H1 (cell line): Measurements from ENCODE around the gene ATP5F1E. TPM values are rescaled to one million over a fixed set of nuclear protein-coding genes. Genes with fewer than 3 reads are reported as not detected.
A peak's percentile ranks its signal among the peaks of the same experiment; 100 is the strongest.

ENCODE experiments used
- CTCF ChIA-PET: fragments of 300-600 bp; sonication (Branson Sonifier 250); formaldehyde crosslinking; loops from one replicate; lab custom pipeline; 2021; ENCODE audit not compliant: partially characterized antibody; lab: Charles Lee
- POLR2A ChIA-PET: fragments of 300-600 bp; sonication (Branson Sonifier 250); formaldehyde crosslinking; loops from one replicate; lab custom pipeline; 2021; ENCODE audit warnings: inconsistent platforms; ENCODE audit not compliant: partially characterized antibody; lab: Charles Lee
- DNase-seq, 2 experiments: peaks; one replicate each; pipeline versions ENCODE4 v3.0.0 to v3.0.0-alpha.2; 2010 to 2022; ENCODE audit warnings: low spot score in 2 of 2, low read depth in 1 of 2, mixed read lengths in 1 of 2
- FAIRE-seq: peaks from 2 replicates; lab custom pipeline; 2011; peaks lifted over from hg19 to GRCh38; lab: Jason Lieb, UNC
- H2AFZ ChIP-seq: 2 replicates; pipeline ENCODE4 v1.8.1; 2012; ENCODE audit warnings: low read length, inconsistent platforms
- H2AK5ac ChIP-seq: 2 replicates; pipeline ENCODE4 v1.6.1; 2013; ENCODE audit warnings: low read depth, low read length
- H2BK120ac ChIP-seq: replicated peaks from 2 replicates; pipeline ENCODE3; 2013; ENCODE audit warnings: low read depth, low read length, inconsistent platforms
- H2BK12ac ChIP-seq: 2 replicates; pipeline ENCODE4 v1.6.1; 2013; ENCODE audit warnings: low read depth, low read length
- H2BK15ac ChIP-seq: 2 replicates; pipeline ENCODE4 v1.6.1; 2013; ENCODE audit warnings: low read length
- H2BK20ac ChIP-seq: 2 replicates; pipeline ENCODE4 v1.6.1; 2013; ENCODE audit warnings: low read length
- H2BK5ac ChIP-seq: 2 replicates; pipeline ENCODE4 v1.6.1; 2013; ENCODE audit warnings: low read depth, low read length
- H3K14ac ChIP-seq: 2 replicates; pipeline ENCODE4 v1.6.1; 2013; ENCODE audit warnings: inconsistent platforms; ENCODE audit not compliant: insufficient read length
- H3K18ac ChIP-seq: 2 replicates; pipeline ENCODE4 v1.6.1; 2013; ENCODE audit warnings: low read length; ENCODE audit errors: extremely low read depth
- H3K23ac ChIP-seq: 2 replicates; pipeline ENCODE4 v1.6.1; 2013; ENCODE audit warnings: inconsistent platforms; ENCODE audit not compliant: insufficient read length
- H3K23me2 ChIP-seq: 2 replicates; pipeline ENCODE4 v1.6.1; 2013; ENCODE audit warnings: low read depth, low read length
- H3K27ac ChIP-seq: 2 replicates; pipeline ENCODE4 v1.6.1; 2011; ENCODE audit warnings: low read depth, low read length, inconsistent platforms
- H3K27me3 ChIP-seq, 4 experiments: replicated peaks in 1 of 4; 1 replicate in 1 of 4; 2 replicates in 3 of 4; pipeline versions ENCODE4 v1.6.1 to v1.8.1; 2011 to 2013; ENCODE audit warnings: low read length in 3 of 4, mild to moderate bottlenecking in 3 of 4, inconsistent platforms in 2 of 4, mixed read lengths in 2 of 4, moderate library complexity in 1 of 4; ENCODE audit not compliant: control insufficient read depth in 3 of 4, insufficient read depth in 3 of 4; ENCODE audit errors: extremely low read depth in 1 of 4
- H3K36me3 ChIP-seq, 4 experiments: 2 replicates each; pipeline versions ENCODE4 v1.6.1 to v1.8.1; 2011 to 2013; ENCODE audit warnings: mild to moderate bottlenecking in 4 of 4, low read length in 3 of 4, moderate library complexity in 2 of 4, control low read depth in 1 of 4, inconsistent platforms in 1 of 4; ENCODE audit not compliant: insufficient read depth in 4 of 4, control insufficient read depth in 2 of 4
- H3K4ac ChIP-seq: replicated peaks from 2 replicates; pipeline ENCODE3; 2013; ENCODE audit warnings: low read length, low read depth, mixed read lengths, inconsistent platforms; ENCODE audit not compliant: insufficient read length
- H3K4me1 ChIP-seq, 4 experiments: replicated peaks in 1 of 4; 1 replicate in 1 of 4; 2 replicates in 3 of 4; pipeline versions ENCODE4 v1.6.1 to v1.8.1; 2011 to 2013; ENCODE audit warnings: low read length in 3 of 4, inconsistent platforms in 2 of 4, mixed read lengths in 1 of 4; ENCODE audit not compliant: insufficient read depth in 4 of 4, control insufficient read depth in 3 of 4
- H3K4me2 ChIP-seq, 2 experiments: 2 replicates each; pipeline versions ENCODE4 v1.6.1 to v1.8.1; 2011 to 2013; ENCODE audit warnings: low read depth in 2 of 2, low read length in 2 of 2, control low read depth in 1 of 2, inconsistent platforms in 1 of 2, mild to moderate bottlenecking in 1 of 2; ENCODE audit not compliant: insufficient read depth in 1 of 2
- H3K4me3 ChIP-seq, 4 experiments: fragments of 200-600, 300-600 bp in 1 of 4; sonication (generic), shearing (Covaris generic), sonication (Bioruptor Twin) in 1 of 4; 2 replicates each; pipeline versions ENCODE4 v1.5.1 to v1.8.1; 2011 to 2016; ENCODE audit warnings: low read length in 4 of 4, low read depth in 3 of 4, control low read depth in 2 of 4, inconsistent platforms in 2 of 4, mild to moderate bottlenecking in 2 of 4, mixed read lengths in 1 of 4, moderate library complexity in 1 of 4; ENCODE audit not compliant: insufficient read depth in 2 of 4; ENCODE audit errors: extremely low read depth in 1 of 4
- H3K56ac ChIP-seq: replicated peaks from 2 replicates; pipeline ENCODE3; 2013; ENCODE audit warnings: low read depth, mild to moderate bottlenecking, mixed read lengths, low read length, inconsistent platforms; ENCODE audit not compliant: insufficient read length
- H3K79me1 ChIP-seq: 2 replicates; pipeline ENCODE4 v1.6.1; 2013; ENCODE audit warnings: low read depth, low read length, control low read depth
- H3K79me2 ChIP-seq, 2 experiments: 2 replicates each; pipeline versions ENCODE4 v1.6.1 to v1.8.1; 2012 to 2013; ENCODE audit warnings: low read length in 2 of 2, mild to moderate bottlenecking in 2 of 2, inconsistent platforms in 1 of 2; ENCODE audit not compliant: insufficient read depth in 2 of 2, control insufficient read depth in 1 of 2
- H3K9ac ChIP-seq, 4 experiments: replicated peaks in 1 of 4; 1 replicate in 1 of 4; 2 replicates in 3 of 4; pipeline versions ENCODE4 v1.6.1 to v1.8.1; 2011 to 2013; ENCODE audit warnings: low read depth in 3 of 4, low read length in 3 of 4, control low read depth in 2 of 4, mild to moderate bottlenecking in 2 of 4, moderate library complexity in 2 of 4, inconsistent platforms in 1 of 4; ENCODE audit errors: extremely low read depth in 1 of 4
- H3K9me3 ChIP-seq, 2 experiments: 2 replicates each; pipeline versions ENCODE4 v1.6.1 to v1.8.1; 2012 to 2013; ENCODE audit warnings: mild to moderate bottlenecking in 2 of 2, moderate library complexity in 2 of 2, control low read depth in 1 of 2, inconsistent platforms in 1 of 2, low read depth in 1 of 2, low read length in 1 of 2, mixed read lengths in 1 of 2; ENCODE audit not compliant: insufficient read depth in 2 of 2
- H4K20me1 ChIP-seq, 2 experiments: replicated peaks in 1 of 2; 2 replicates each; pipeline versions ENCODE3 to v1.8.1; 2011 to 2013; ENCODE audit warnings: inconsistent platforms in 2 of 2, low read length in 2 of 2, mild to moderate bottlenecking in 1 of 2; ENCODE audit not compliant: insufficient read depth in 2 of 2, control insufficient read depth in 1 of 2
- H4K5ac ChIP-seq: 2 replicates; pipeline ENCODE4 v1.6.1; 2013; ENCODE audit warnings: low read length, low read depth, mixed read lengths, inconsistent platforms; ENCODE audit not compliant: insufficient read length
- H4K8ac ChIP-seq: 2 replicates; pipeline ENCODE4 v1.8.0; 2013; ENCODE audit warnings: mild to moderate bottlenecking, moderate library complexity, low read length, inconsistent platforms; ENCODE audit not compliant: insufficient read depth; ENCODE audit errors: extremely low read depth
- H4K91ac ChIP-seq: replicated peaks from 2 replicates; pipeline ENCODE3; 2013; ENCODE audit warnings: low read length, mixed read lengths, inconsistent platforms; ENCODE audit not compliant: insufficient read length
- TAF1 ChIP-seq: IDR thresholded peaks from 2 replicates; pipeline ENCODE4 v1.6.1; 2011; ENCODE audit warnings: mild to moderate bottlenecking, low read depth, low read length
- WGBS, 2 experiments: shearing (Covaris generic) in 1 of 2; methylation state at CpG; one replicate each; pipeline versions ENCODE4 v1.1.6 to v1.1.7; 2013 to 2015; ENCODE audit warnings: low lambda C conversion rate in 2 of 2, mixed read lengths in 2 of 2, inconsistent platforms in 1 of 2, low coverage in 1 of 2, missing lambda C conversion rate in 1 of 2; ENCODE audit not compliant: insufficient replicate concordance in 2 of 2, insufficient coverage in 1 of 2, insufficient read length in 1 of 2; ENCODE audit errors: extremely low coverage in 1 of 2, missing lambda C conversion rate in 1 of 2; 5-methylcytosine and 5-hydroxymethylcytosine counted together
- polyA plus RNA-seq, 7 experiments: library from polyadenylated mRNA; depleted of rRNA in 3 of 7; stranded (reverse) in 5 of 7; unstranded in 2 of 7; fragments of >200 nt in 5 of 7; fragments of 200-250 nt in 2 of 7; gene quantifications; 1 replicate in 5 of 7; 2 replicates in 1 of 7; 4 replicates in 1 of 7; pipeline versions ENCODE4 v1.2.1 to v1.2.3, GENCODE V29; 2011 to 2013; ENCODE audit warnings: missing spikeins in 2 of 7, mixed read lengths in 2 of 7
- total RNA-seq: library from RNA; stranded (reverse); fragmentation: NEBNext Ultra II Directional; extraction: Animal tissue kit (Norgen Biotek cat#: 25700); gene quantifications from 2 replicates; pipeline ENCODE4 v1.2.1, GENCODE V29; 2021

ATP5F1E gene
- total and polyA plus RNA-seq, 2 of the 8 experiments (the other 6 are each of a cell fraction or from before 2014, with no cell fraction given), result 15.7 to 47.8 TPM

GRCh38 chr20:58976061-58976730 is 55.9 kb downstream of the ATP5F1E start:
- Histone ChIP-seq H2BK15ac (no peak overlapping the region), H3K18ac (no peak overlapping the region), H3K4ac (no peak overlapping the region), H3K23ac (no peak overlapping the region), H3K79me1 (no peaks in the 10 kb centered on the region), H3K9ac (no peak overlapping the region), H3K14ac (no peak overlapping the region), H3K27ac (no peak overlapping the region), H4K20me1 (no peaks in the 10 kb centered on the region), H2AK5ac (no peak overlapping the region; the same call in 1 of the 2 replicates), H2BK20ac (no peak overlapping the region), H3K23me2 (no peaks in the 10 kb centered on the region), H3K27me3 (no peaks in the 10 kb centered on the region), H2BK12ac (no peak overlapping the region), H3K56ac (no peak overlapping the region), H2AFZ (no peak overlapping the region), H3K36me3 (no peaks in the 10 kb centered on the region), H3K79me2 (no peaks in the 10 kb centered on the region), H4K5ac (no peak overlapping the region), H3K4me1 (peaks cover 0 to 3% (median 0%) of the 10 kb centered on the region in 4 experiments; a peak in 2 of 7 replicates), H2BK120ac (no peak overlapping the region), H2BK5ac (no peak overlapping the region), H4K8ac (no peak overlapping the region), H3K9me3 (no peaks in the 10 kb centered on the region), H4K91ac (no peak overlapping the region), H3K4me3 (no peak overlapping the region), H3K4me2 (no peak overlapping the region)
- WGBS, 2 experiments, result 91% methylated on average over 3 of the region's 3 CpGs; no CpG with 5 or more reads in 1 of the 2 experiments
- peak in 1 of 2 experiments; percentile 27 for DNase-seq
- CTCF ChIA-PET, result interaction anchor here (0.7 to 1.6 kb wide), 4 partner anchors 55 to 183 kb away, joined by 3 to 5 read pairs (median 4); partner anchors contain the start of gene ATP5F1E
- POLR2A ChIA-PET, result interaction anchor here (0.7 to 1.3 kb wide), 2 partner anchors 56 to 302 kb away, joined by 3 read pairs; partner anchors contain the start of gene ATP5F1E
- no peak for FAIRE-seq
- no peak for TF ChIP-seq TAF1
